Measurements from ENCODE around the gene THAP2.

THAP2 gene

DNA sequence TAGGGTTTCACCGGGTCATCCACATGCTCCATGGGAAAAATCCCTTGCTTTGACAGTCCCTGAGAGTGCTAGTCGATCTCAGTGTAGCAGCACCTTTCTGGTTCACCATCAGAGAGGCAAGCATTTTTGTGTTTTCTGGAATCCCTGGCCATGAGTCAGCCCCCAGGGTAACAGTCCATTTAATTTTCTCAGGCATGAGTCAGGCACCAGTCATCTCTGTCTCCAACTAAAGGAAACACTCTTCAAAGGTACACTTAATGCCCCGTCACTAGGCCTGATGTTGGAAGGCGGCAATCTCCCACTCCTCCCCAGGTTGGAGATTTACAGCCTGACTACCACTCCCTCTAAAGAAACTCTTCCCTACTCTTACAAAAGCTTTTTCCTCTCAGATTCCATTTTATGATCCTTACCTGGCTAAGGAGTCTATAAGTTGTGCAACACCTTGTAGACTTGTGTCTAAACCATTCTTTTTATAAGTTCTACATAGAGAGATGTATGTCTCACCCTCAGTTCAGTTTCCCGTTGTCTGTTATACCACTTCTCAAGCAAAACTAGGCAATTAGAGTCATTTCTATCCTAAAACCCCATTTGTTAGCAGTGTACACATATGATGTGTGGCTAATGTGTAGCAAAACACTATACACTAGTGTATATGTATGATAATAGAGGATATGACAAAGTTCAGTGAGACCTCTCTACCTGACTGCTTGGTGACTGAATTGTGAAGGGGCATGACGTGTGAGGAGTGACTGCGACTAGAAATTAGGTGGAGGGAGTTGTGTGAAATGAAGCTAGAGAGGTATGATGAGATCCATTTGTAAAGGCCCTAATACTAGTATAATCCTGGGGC is 46.4 kb downstream of the THAP2 start:
- H3K4me1 ChIP-seq (ENCODE audit: insufficient read depth, low read length) = peaks cover 16% of the 10 kb centered on the region
- no peak overlapping the region for H3K9ac ChIP-seq (ENCODE audit: low read depth, low read length)
- no peak overlapping the region for H3K4me3 ChIP-seq (ENCODE audit: low read length)
- no peak overlapping the region for H3K27ac ChIP-seq (ENCODE audit: low read length)
- no peaks in the 10 kb centered on the region for H3K36me3 ChIP-seq (ENCODE audit: insufficient read depth, low read depth, low read length)
- H3K9me3 ChIP-seq (ENCODE audit: insufficient read depth, low read depth, low read length) = peaks cover 9% of the 10 kb centered on the region; the same call in 1 of the 2 replicates
- no peaks in the 10 kb centered on the region for H3K27me3 ChIP-seq (ENCODE audit: insufficient read depth, low read length)

DNA sequence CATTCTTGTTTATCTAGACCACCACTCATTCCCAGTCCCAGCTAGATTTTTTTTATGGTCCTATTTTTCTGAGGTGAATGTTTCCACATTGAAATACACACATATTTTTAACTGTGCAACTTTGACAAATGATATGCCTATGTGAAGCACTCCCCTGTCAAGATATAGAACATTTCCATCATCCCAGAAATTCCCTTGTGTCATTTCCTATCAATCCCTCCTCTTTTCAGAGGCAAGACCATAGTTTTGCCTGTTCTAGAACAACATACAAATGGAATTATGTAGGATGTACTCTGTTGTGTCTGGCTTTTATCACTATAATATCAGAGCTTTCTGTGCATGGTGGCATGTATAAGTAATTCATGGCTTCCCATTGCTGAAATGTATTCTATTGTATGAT is 54.5 kb downstream of the THAP2 start:
- no peaks in the 10 kb centered on the region for H3K36me3 ChIP-seq (ENCODE audit: insufficient read depth, low read depth, low read length)
- no peak overlapping the region for H3K9ac ChIP-seq (ENCODE audit: low read depth, low read length)
- H3K4me3 ChIP-seq (ENCODE audit: low read length) = no peak overlapping the region
- no peaks in the 10 kb centered on the region for H3K4me1 ChIP-seq (ENCODE audit: insufficient read depth, low read length)
- no peak overlapping the region for H3K27ac ChIP-seq (ENCODE audit: low read length)
- H3K27me3 ChIP-seq (ENCODE audit: insufficient read depth, low read length) = no peaks in the 10 kb centered on the region
- peaks cover 7% of the 10 kb centered on the region; the same call in 1 of the 2 replicates for H3K9me3 ChIP-seq (ENCODE audit: insufficient read depth, low read depth, low read length)

DNA sequence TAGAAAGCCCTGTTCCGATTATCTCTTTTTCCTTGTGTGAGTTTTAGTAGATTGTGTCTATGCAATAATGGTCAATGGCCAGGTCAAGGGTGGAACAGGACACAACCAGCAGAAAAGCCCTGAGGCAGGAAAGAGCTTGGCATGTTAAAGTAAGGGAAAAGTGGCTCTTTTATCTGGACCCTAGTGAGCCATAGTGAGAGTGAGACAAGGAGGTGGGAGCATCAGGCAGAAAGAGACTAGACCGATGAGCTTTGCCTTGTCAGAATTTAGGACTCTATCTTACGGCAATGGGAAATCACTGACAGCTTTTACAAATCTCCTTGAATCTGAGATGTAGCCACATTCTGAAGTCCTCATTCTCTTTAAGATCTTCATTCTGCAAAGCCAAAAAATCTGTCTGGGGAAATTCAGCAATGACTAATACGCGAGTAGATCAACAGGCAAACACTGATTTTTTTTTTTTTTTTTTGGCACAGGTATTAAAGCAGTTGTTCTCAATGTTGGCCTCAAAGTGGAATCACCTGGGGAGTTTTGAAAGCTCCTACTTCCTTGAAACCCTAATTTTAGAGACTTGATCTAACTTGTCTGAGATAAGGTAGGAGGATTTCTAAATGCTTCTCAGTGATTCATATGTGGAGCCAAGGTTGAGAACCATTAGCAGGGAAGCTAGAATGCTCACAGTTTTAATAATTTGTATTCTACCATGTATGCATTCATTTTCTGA is 55.7 kb downstream of the THAP2 start:
- no peak overlapping the region for H3K4me3 ChIP-seq (ENCODE audit: low read length)
- no peaks in the 10 kb centered on the region for H3K4me1 ChIP-seq (ENCODE audit: insufficient read depth, low read length)
- H3K9me3 ChIP-seq (ENCODE audit: insufficient read depth, low read depth, low read length) = no peaks in the 10 kb centered on the region
- H3K9ac ChIP-seq (ENCODE audit: low read depth, low read length) = no peak overlapping the region
- H3K36me3 ChIP-seq (ENCODE audit: insufficient read depth, low read depth, low read length) = no peaks in the 10 kb centered on the region
- no peaks in the 10 kb centered on the region for H3K27me3 ChIP-seq (ENCODE audit: insufficient read depth, low read length)
- H3K27ac ChIP-seq (ENCODE audit: low read length) = no peak overlapping the region

DNA sequence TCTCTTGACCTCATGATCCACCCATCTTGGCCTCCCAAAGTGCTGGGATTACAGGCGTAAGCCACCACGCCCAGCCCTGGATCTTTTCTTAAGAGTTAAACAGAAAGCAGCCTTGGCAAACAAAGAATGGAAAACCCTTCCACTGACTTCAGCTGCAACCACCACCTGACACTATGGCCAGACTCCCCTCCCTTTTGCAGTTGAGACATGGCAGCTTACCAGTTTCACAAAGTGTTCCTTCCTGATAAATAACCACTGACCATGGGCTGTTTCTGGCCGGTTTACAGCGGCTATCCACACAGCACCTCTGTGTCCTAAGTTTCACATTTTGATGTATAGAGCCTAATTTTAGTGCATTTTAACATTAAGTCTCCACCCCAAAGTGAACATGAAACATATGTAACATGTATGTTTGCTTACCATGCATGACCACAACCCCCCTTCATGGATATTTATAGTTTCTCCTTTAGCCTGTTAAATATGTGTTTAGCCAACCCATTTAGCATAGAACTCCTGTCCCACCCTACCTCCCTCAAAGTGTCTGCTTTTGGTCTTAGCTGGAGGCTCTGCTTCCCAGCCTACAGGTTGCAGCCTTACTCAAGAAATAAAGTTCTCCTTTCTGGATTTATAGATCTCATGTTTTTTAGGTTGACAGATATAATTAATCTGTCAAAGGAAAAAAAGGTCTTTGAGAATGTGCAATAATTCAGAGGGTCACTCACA is 57.8 kb downstream of the THAP2 start:
- H3K27ac ChIP-seq (ENCODE audit: low read length) = no peak overlapping the region
- H3K9me3 ChIP-seq (ENCODE audit: insufficient read depth, low read depth, low read length) = no peaks in the 10 kb centered on the region
- H3K36me3 ChIP-seq (ENCODE audit: insufficient read depth, low read depth, low read length) = no peaks in the 10 kb centered on the region
- no peaks in the 10 kb centered on the region for H3K27me3 ChIP-seq (ENCODE audit: insufficient read depth, low read length)
- H3K4me1 ChIP-seq (ENCODE audit: insufficient read depth, low read length) = no peaks in the 10 kb centered on the region
- no peak overlapping the region for H3K9ac ChIP-seq (ENCODE audit: low read depth, low read length)
- no peak overlapping the region for H3K4me3 ChIP-seq (ENCODE audit: low read length)

DNA sequence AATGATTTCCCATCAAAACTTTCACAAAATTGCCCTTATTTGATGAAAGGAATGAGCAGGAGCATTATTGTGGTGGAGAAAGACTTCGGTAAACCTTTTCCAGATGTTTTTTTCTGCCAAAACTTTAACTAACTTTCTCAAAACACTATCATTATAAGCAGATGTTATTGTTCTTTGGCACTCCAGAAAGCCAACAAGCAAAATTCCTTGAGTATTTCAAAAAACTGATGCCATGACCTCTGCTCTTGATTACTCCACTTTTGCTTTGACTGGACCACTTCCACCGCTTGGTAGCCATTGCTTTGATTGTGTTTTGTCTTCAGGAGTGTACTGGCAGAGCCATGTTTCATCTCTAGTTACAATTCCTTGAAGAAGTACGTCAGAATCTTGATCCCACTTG is 60.9 kb downstream of the THAP2 start:
- H3K9ac ChIP-seq (ENCODE audit: low read depth, low read length) = no peak overlapping the region
- H3K27me3 ChIP-seq (ENCODE audit: insufficient read depth, low read length) = no peaks in the 10 kb centered on the region
- H3K4me3 ChIP-seq (ENCODE audit: low read length) = no peak overlapping the region
- no peaks in the 10 kb centered on the region for H3K4me1 ChIP-seq (ENCODE audit: insufficient read depth, low read length)
- H3K36me3 ChIP-seq (ENCODE audit: insufficient read depth, low read depth, low read length) = no peaks in the 10 kb centered on the region
- no peak overlapping the region for H3K27ac ChIP-seq (ENCODE audit: low read length)
- H3K9me3 ChIP-seq (ENCODE audit: insufficient read depth, low read depth, low read length) = no peaks in the 10 kb centered on the region

DNA sequence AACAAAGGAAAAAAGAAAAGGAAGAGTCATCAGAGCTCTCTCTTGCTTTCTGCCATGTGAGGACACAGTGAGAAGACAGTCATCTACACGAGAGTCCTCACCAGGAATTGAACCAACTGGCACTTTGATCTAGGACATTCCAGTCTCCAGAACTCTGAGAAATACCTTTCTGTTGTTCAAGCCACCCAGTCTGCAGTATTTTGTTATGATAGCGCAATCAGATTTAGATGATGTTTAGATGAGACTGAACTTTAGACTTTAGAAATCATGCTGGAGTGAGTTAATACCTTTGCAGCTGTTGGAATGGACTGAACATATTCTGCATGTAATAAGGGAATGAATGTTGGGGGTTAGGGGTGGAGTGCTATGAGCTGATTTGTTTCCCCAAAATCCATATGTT is 62.4 kb downstream of the THAP2 start:
- Histone ChIP-seq H3K27ac (ENCODE audit: low read length) (no peak overlapping the region), H3K4me1 (ENCODE audit: insufficient read depth, low read length) (no peaks in the 10 kb centered on the region), H3K27me3 (ENCODE audit: insufficient read depth, low read length) (no peaks in the 10 kb centered on the region), H3K4me3 (ENCODE audit: low read length) (no peak overlapping the region), H3K9ac (ENCODE audit: low read depth, low read length) (no peak overlapping the region), H3K36me3 (ENCODE audit: insufficient read depth, low read depth, low read length) (no peaks in the 10 kb centered on the region), H3K9me3 (ENCODE audit: insufficient read depth, low read depth, low read length) (no peaks in the 10 kb centered on the region)

DNA sequence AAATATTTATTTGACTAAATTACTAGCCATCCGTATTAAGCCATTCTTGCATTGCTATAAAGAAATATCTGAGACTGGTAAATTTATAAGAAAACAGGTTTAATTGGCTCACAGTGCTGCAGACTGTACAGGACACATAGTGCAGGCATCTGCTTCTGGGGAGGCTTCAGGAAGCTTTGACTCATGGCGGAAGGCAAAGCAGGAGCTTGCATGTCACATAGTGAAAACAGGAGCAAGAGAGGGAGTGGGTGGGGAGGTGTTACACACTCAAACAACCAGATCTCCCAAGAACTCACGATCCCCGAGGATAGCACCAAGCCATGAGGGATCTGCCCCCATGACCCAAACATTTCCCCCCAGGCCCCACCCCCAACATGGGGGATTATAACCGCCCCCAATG is 63.9 kb downstream of the THAP2 start:
- no peaks in the 10 kb centered on the region for H3K4me1 ChIP-seq (ENCODE audit: insufficient read depth, low read length)
- no peaks in the 10 kb centered on the region for H3K36me3 ChIP-seq (ENCODE audit: insufficient read depth, low read depth, low read length)
- no peak overlapping the region for H3K9ac ChIP-seq (ENCODE audit: low read depth, low read length)
- H3K4me3 ChIP-seq (ENCODE audit: low read length) = no peak overlapping the region
- no peak overlapping the region for H3K27ac ChIP-seq (ENCODE audit: low read length)
- no peaks in the 10 kb centered on the region for H3K9me3 ChIP-seq (ENCODE audit: insufficient read depth, low read depth, low read length)
- H3K27me3 ChIP-seq (ENCODE audit: insufficient read depth, low read length) = no peaks in the 10 kb centered on the region

Measured in iPS-20b (cell line).